K562 (cell line): ENCODE measurements around the gene AFF2. TPM values are rescaled to one million over a fixed set of nuclear protein-coding genes. Genes with fewer than 3 reads are reported as not detected.

Experiments
- ATAC-seq: fragments of 200-7000 bp; cut with Tn5 transposase; 3 replicates; pipeline ENCODE4 v1.9.1; 2020; ENCODE audit warnings: moderate library complexity
- BruUV-seq: library from RNA; stranded (reverse); fragments of 400-500 nt; replicated peaks from 2 replicates; lab custom pipeline; 2021; lab: Mats Ljungman, UMichigan
- CTCF ChIA-PET: fragments of 300-600 bp; formaldehyde crosslinking; extraction: SDS; loops from one replicate; lab custom pipeline; 2021; ENCODE audit warnings: low intra/inter-chr PET ratio; lab: Yijun Ruan, JAX
- POLR2A ChIA-PET: fragments of 300-600, 350-650 bp; sonication (Branson Sonifier 250); formaldehyde crosslinking; extraction: SDS; loops from one replicate; lab custom pipeline; 2021; ENCODE audit warnings: antibody characterized with exemption, inconsistent platforms; lab: Yijun Ruan, JAX
- DNase-seq, 4 experiments: peaks; one replicate each; pipeline versions ENCODE4 v3.0.0 to v3.0.0-alpha.2; 2011 to 2018; ENCODE audit warnings: low spot score in 3 of 4, mixed read lengths in 3 of 4; ENCODE audit errors: extremely low read depth in 1 of 4
- FAIRE-seq: peaks from 2 replicates; lab custom pipeline; 2011; peaks lifted over from hg19 to GRCh38; lab: Jason Lieb, UNC
- H2AFZ ChIP-seq: 2 replicates; pipeline ENCODE4 v1.6.0; 2011; ENCODE audit warnings: low read depth, low read length, control low read depth, inconsistent platforms
- H3K27ac ChIP-seq: fragments of 200-600 bp; 3 replicates; pipeline ENCODE4 v1.8.0; 2011; ENCODE audit warnings: low read depth, mild to moderate bottlenecking, control low read depth, inconsistent platforms, low read length, moderate library complexity, mixed read lengths; ENCODE audit errors: extremely low read depth
- H3K27me3 ChIP-seq, 2 experiments: fragments of 300-600 bp in 1 of 2; 2 replicates in 1 of 2; 3 replicates in 1 of 2; pipeline versions ENCODE4 v1.6.0 to v1.8.0; 2011; ENCODE audit warnings: inconsistent platforms in 2 of 2, low read length in 2 of 2, mild to moderate bottlenecking in 1 of 2, mixed read lengths in 1 of 2, moderate library complexity in 1 of 2; ENCODE audit not compliant: control insufficient read depth in 2 of 2, insufficient read depth in 2 of 2
- H3K36me3 ChIP-seq: fragments of 300-600 bp; 3 replicates; pipeline ENCODE4 v1.8.0; 2011; ENCODE audit warnings: mild to moderate bottlenecking, low read length, inconsistent platforms; ENCODE audit not compliant: control insufficient read depth, insufficient read depth
- H3K4me1 ChIP-seq, 2 experiments: fragments of 200-600 bp in 1 of 2; replicated peaks in 1 of 2; 2 replicates in 1 of 2; 3 replicates in 1 of 2; pipeline versions ENCODE4 v1.5.1 to v1.8.0; 2011; ENCODE audit warnings: inconsistent platforms in 2 of 2, low read length in 2 of 2, mild to moderate bottlenecking in 1 of 2, mixed read lengths in 1 of 2, moderate library complexity in 1 of 2; ENCODE audit not compliant: control insufficient read depth in 2 of 2, insufficient read depth in 2 of 2
- H3K4me2 ChIP-seq: 2 replicates; pipeline ENCODE4 v1.6.1; 2011; ENCODE audit warnings: low read length, control low read depth, inconsistent platforms, mixed read lengths; ENCODE audit not compliant: insufficient read depth
- H3K4me3 ChIP-seq: fragments of 200-600 bp; sonication (generic), shearing (Covaris generic); 2 replicates; pipeline ENCODE4 v1.5.1; 2016; ENCODE audit warnings: control low read depth, inconsistent platforms
- H3K79me2 ChIP-seq: fragments of 200-600 bp; 3 replicates; pipeline ENCODE4 v1.8.0; 2011; ENCODE audit warnings: low read length, inconsistent platforms; ENCODE audit not compliant: control insufficient read depth, insufficient read depth
- H3K9ac ChIP-seq, 2 experiments: 2 replicates each; pipeline versions ENCODE4 v1.6.0 to v1.6.1; 2011; ENCODE audit warnings: low read depth in 2 of 2, low read length in 2 of 2, control low read depth in 1 of 2, inconsistent platforms in 1 of 2, mild to moderate bottlenecking in 1 of 2, mixed read lengths in 1 of 2; ENCODE audit not compliant: insufficient read depth in 1 of 2
- H3K9me1 ChIP-seq: one replicate; pipeline ENCODE4 v1.6.0; 2011; ENCODE audit warnings: inconsistent platforms, mild to moderate bottlenecking, low read length, moderate library complexity; ENCODE audit not compliant: control insufficient read depth, insufficient read depth
- H3K9me3 ChIP-seq: replicated peaks from 2 replicates; pipeline ENCODE4 v1.5.1; 2011; ENCODE audit warnings: low read depth, low read length, inconsistent platforms; ENCODE audit not compliant: control insufficient read depth, insufficient read depth
- H4K20me1 ChIP-seq: replicated peaks from 2 replicates; pipeline ENCODE4 v1.6.1; 2011; ENCODE audit warnings: low read length, inconsistent platforms, mixed read lengths; ENCODE audit not compliant: control insufficient read depth, insufficient read depth
- ELK3 ChIP-seq: fragments of 450-650 bp; formaldehyde crosslinking; IDR thresholded peaks from 2 replicates; pipeline ENCODE4 v1.4.0; 2020; ENCODE audit warnings: mild to moderate bottlenecking
- JUN ChIP-seq, 2 experiments: sonication (generic) in 1 of 2; formaldehyde crosslinking in 1 of 2; IDR thresholded peaks; 2 replicates each; pipeline versions ENCODE4 v1.6.1 to v1.8.0; 2012 to 2022; ENCODE audit warnings: borderline replicate concordance in 2 of 2, mild to moderate bottlenecking in 2 of 2, improper control_type of control experiment in 1 of 2, low read depth in 1 of 2, low read length in 1 of 2, missing genetic modification reagents in 1 of 2
- LARP7 ChIP-seq: fragments of 450-650 bp; IDR thresholded peaks from 2 replicates; pipeline ENCODE4 v1.6.1; 2016
- MAX ChIP-seq: sonication (generic); formaldehyde crosslinking; IDR thresholded peaks from 2 replicates; pipeline ENCODE4 v1.9.0; 2022; ENCODE audit warnings: mild to moderate bottlenecking, missing genetic modification reagents
- NUFIP1 ChIP-seq: fragments of 450-650 bp; IDR thresholded peaks from 2 replicates; pipeline ENCODE4 v1.6.1; 2018; ENCODE audit not compliant: partially characterized antibody
- PHF21A ChIP-seq: fragments of 450-650 bp; IDR thresholded peaks from 2 replicates; pipeline ENCODE4 v1.6.1; 2017; ENCODE audit warnings: low read depth, borderline replicate concordance
- PRMT5 ChIP-seq: sonication (generic); formaldehyde crosslinking; IDR thresholded peaks from 2 replicates; pipeline ENCODE4 v1.5.0; 2020; ENCODE audit warnings: missing genetic modification reagents
- RBM22 ChIP-seq: fragments of 200-400 bp; formaldehyde crosslinking; IDR thresholded peaks from 2 replicates; pipeline ENCODE4 v1.6.1; 2018; ENCODE audit warnings: low read length, low read depth; ENCODE audit not compliant: poor library complexity, severe bottlenecking
- RNF219 ChIP-seq: fragments of 250-450 bp; sonication (Bioruptor Pico); IDR thresholded peaks from 2 replicates; pipeline ENCODE4 v1.5.0; 2022; ENCODE audit warnings: mild to moderate bottlenecking
- TARDBP ChIP-seq: fragments of 450-650 bp; IDR thresholded peaks from 2 replicates; pipeline ENCODE4 v1.6.1; 2016
- TCF15 ChIP-seq: fragments of 250-450 bp; sonication (Bioruptor Pico); IDR thresholded peaks from 2 replicates; pipeline ENCODE4 v1.8.0; 2022; ENCODE audit warnings: moderate library complexity, mild to moderate bottlenecking, inconsistent platforms
- TEAD4 ChIP-seq, 2 experiments: sonication (generic) in 1 of 2; formaldehyde crosslinking in 1 of 2; IDR thresholded peaks; 2 replicates each; pipeline versions ENCODE4 v1.6.1 to v1.8.0; 2012 to 2022; ENCODE audit warnings: borderline replicate concordance in 1 of 2, inconsistent platforms in 1 of 2, low read length in 1 of 2, mild to moderate bottlenecking in 1 of 2, missing genetic modification reagents in 1 of 2
- TOE1 ChIP-seq, 2 experiments: fragments of 450-650 bp in 1 of 2; sonication (generic) in 1 of 2; formaldehyde crosslinking in 1 of 2; IDR thresholded peaks; 2 replicates each; pipeline versions ENCODE4 v1.7.1 to v1.8.0; 2016 to 2022; ENCODE audit warnings: borderline replicate concordance in 2 of 2, mild to moderate bottlenecking in 2 of 2, antibody characterized with exemption in 1 of 2, inconsistent platforms in 1 of 2, low read depth in 1 of 2, missing genetic modification reagents in 1 of 2, moderate library complexity in 1 of 2
- TRIM25 ChIP-seq: fragments of 450-650 bp; IDR thresholded peaks from 2 replicates; pipeline ENCODE4 v1.7.0; 2016; ENCODE audit warnings: borderline replicate concordance
- U2AF1 ChIP-seq: fragments of 200-400 bp; formaldehyde crosslinking; optimal IDR thresholded peaks from 2 replicates; pipeline ENCODE3; 2017; ENCODE audit warnings: mild to moderate bottlenecking, low read depth, low read length, moderate library complexity
- ZKSCAN1 ChIP-seq: fragments of 150-350 bp; IDR thresholded peaks from 2 replicates; pipeline ENCODE4 v1.6.1; 2016; ENCODE audit warnings: low read depth, low read length
- ZNF316 ChIP-seq: fragments of 450-650 bp; IDR thresholded peaks from 2 replicates; pipeline ENCODE4 v1.6.1; 2016
- in situ Hi-C: fragments of 300-500 bp; cut with MboI; formaldehyde crosslinking; loops from 4 replicates; pipeline ENCODE4 v1.15.0; 2018; ENCODE audit warnings: inconsistent platforms, mixed read lengths
- intact Hi-C: fragments of 100-400 bp; cut with micrococcal nuclease; formaldehyde crosslinking; loops from 2 replicates; pipeline ENCODE4 v1.14.2; 2022
- polyA plus RNA-seq, 8 experiments: library from polyadenylated mRNA; depleted of rRNA in 4 of 8; stranded (reverse) in 5 of 8; unstranded in 3 of 8; fragments of >200 nt; fragmentation: Nextera tagmentation in 2 of 8; fragmentation: Illumina TruSeq in 1 of 8; extraction: Ambion mirVana in 2 of 8; extraction: Trizol in 1 of 8; gene quantifications; 2 replicates each; pipeline versions ENCODE4 v1.2.1 to v1.2.3, GENCODE V29; 2011 to 2014; ENCODE audit warnings: inconsistent platforms in 1 of 8, missing spikeins in 1 of 8
- total RNA-seq, 7 experiments: library from RNA; depleted of rRNA in 6 of 7; stranded (reverse); fragments of >200 nt in 6 of 7; fragmentation: Illumina TruSeq in 2 of 7; extraction: Trizol in 2 of 7; gene quantifications; 2 replicates each; pipeline versions ENCODE4 v1.2.1 to v1.2.3, GENCODE V29; 2011 to 2021; ENCODE audit warnings: low replicate concordance in 1 of 7

AFF2 gene
- total and polyA plus RNA-seq, 9 of the 15 experiments (the other 6 are each of a cell fraction or from before 2014, with no cell fraction given) = 0.01 to 0.20 (median 0.07) TPM

- ChIA-PET CTCF (no interaction called here), POLR2A (no interaction called here)
- Histone ChIP-seq H2AFZ (no peak overlapping the region), H3K4me2 (no peak overlapping the region), H3K27me3 (no peaks in the 10 kb centered on the region), H3K36me3 (no peaks in the 10 kb centered on the region), H4K20me1 (no peaks in the 10 kb centered on the region), H3K4me3 (no peak overlapping the region), H3K9ac (no peak overlapping the region), H3K9me1 (no peaks in the 10 kb centered on the region), H3K4me1 (no peaks in the 10 kb centered on the region), H3K9me3 (no peaks in the 10 kb centered on the region), H3K27ac (no peak overlapping the region), H3K79me2 (no peaks in the 10 kb centered on the region)
- no TSS peak for BruUV-seq
- FAIRE-seq (no peak), ATAC-seq (no peak), DNase-seq (no peak)
- intact Hi-C loops (no loop called here), in situ Hi-C loops (no loop called here)
- no peak for TF ChIP-seq PHF21A
- no peak for TF ChIP-seq LARP7
- TF ChIP-seq RBM22 = no peak
- TF ChIP-seq ZNF316 = no peak
- no peak for TF ChIP-seq ZKSCAN1
- no peak for TF ChIP-seq RNF219 (CRISPR knock-in tag)
- TF ChIP-seq PRMT5 (CRISPR knock-in tag) = no peak
- no peak for TF ChIP-seq NUFIP1
- no peak for TF ChIP-seq TARDBP
- TF ChIP-seq JUN (IDR thresholded peaks at IDR 0.05; ENCODE audit: borderline replicate concordance, low read depth, low read length) = no peak
- no peak for TF ChIP-seq JUN (CRISPR knock-in tag; IDR thresholded peaks at IDR 0.05; ENCODE audit: borderline replicate concordance)
- TF ChIP-seq U2AF1 = no peak
- no peak for TF ChIP-seq TRIM25
- no peak for TF ChIP-seq TEAD4 (IDR thresholded peaks at IDR 0.05; ENCODE audit: low read length)
- TF ChIP-seq TEAD4 (CRISPR knock-in tag; IDR thresholded peaks at IDR 0.05; ENCODE audit: borderline replicate concordance) = no peak
- TF ChIP-seq ELK3 (CRISPR knock-in tag) = no peak
- no peak for TF ChIP-seq MAX
- TF ChIP-seq TCF15 (CRISPR knock-in tag) = no peak
- no peak for TF ChIP-seq TOE1 (IDR thresholded peaks at IDR 0.05; ENCODE audit: borderline replicate concordance)
- no peak for TF ChIP-seq TOE1 (CRISPR knock-in tag; IDR thresholded peaks at IDR 0.05; ENCODE audit: borderline replicate concordance, low read depth)
Measured at GRCh38 chrX:148771440-148771839, 271.0 kb downstream of the AFF2 start.
